WTC11 (cell line): Measurements from ENCODE around the gene ZSWIM3. TPM values are rescaled to one million over a fixed set of nuclear protein-coding genes. Genes with fewer than 3 reads are reported as not detected.

Experiments used
- ATAC-seq: fragments of 200-7000 bp; cut with Tn5 transposase; 2 replicates; pipeline ENCODE4 v1.10.0; 2021; ENCODE audit warnings: mild to moderate bottlenecking, moderate library complexity
- CTCF ChIA-PET: fragments of 300-600 bp; sonication (Branson Sonifier 250); formaldehyde crosslinking; loops from one replicate; lab custom pipeline; 2021; ENCODE audit warnings: antibody characterized with exemption; lab: Charles Lee
- POLR2A ChIA-PET: fragments of 350-600 bp; sonication (Branson Sonifier 250); formaldehyde crosslinking; loops from one replicate; lab custom pipeline; 2021; ENCODE audit warnings: antibody characterized with exemption; lab: Charles Lee
- DNase-seq: peaks from one replicate; pipeline ENCODE4 v3.0.0; 2021; ENCODE audit warnings: low spot score
- H3K27ac Mint-ChIP-seq: 2 replicates; pipeline ENCODE4 v1.8.0; 2021; ENCODE audit warnings: mixed read lengths
- H3K27me3 Mint-ChIP-seq: 2 replicates; pipeline ENCODE4 v1.8.0; 2021; ENCODE audit warnings: low read depth, mild to moderate bottlenecking, moderate library complexity, mixed read lengths
- H3K36me3 Mint-ChIP-seq: 2 replicates; pipeline ENCODE4 v1.8.0; 2021; ENCODE audit warnings: mixed read lengths
- H3K4me1 Mint-ChIP-seq: 2 replicates; pipeline ENCODE4 v1.8.0; 2022; ENCODE audit warnings: mixed read lengths
- H3K4me3 Mint-ChIP-seq: 2 replicates; pipeline ENCODE4 v1.8.0; 2021; ENCODE audit warnings: mild to moderate bottlenecking, moderate library complexity, mixed read lengths
- H3K9me3 Mint-ChIP-seq: 2 replicates; pipeline ENCODE4 v1.8.0; 2021; ENCODE audit warnings: mixed read lengths
- ESRRA ChIP-seq: sonication (generic); formaldehyde crosslinking; IDR thresholded peaks from 2 replicates; pipeline ENCODE4 v1.8.1; 2022; ENCODE audit warnings: mild to moderate bottlenecking, missing genetic modification reagents, borderline replicate concordance
- GTF2I ChIP-seq: fragments of 250-450 bp; sonication (Bioruptor Pico); conservative IDR thresholded peaks from 2 replicates; pipeline ENCODE4 v1.4.0; 2021; ENCODE audit warnings: mild to moderate bottlenecking
- JUN ChIP-seq: sonication (generic); formaldehyde crosslinking; IDR thresholded peaks from 2 replicates; pipeline ENCODE4 v1.8.0; 2023; ENCODE audit warnings: mild to moderate bottlenecking, missing genetic modification reagents
- MYBL2 ChIP-seq: sonication (generic); formaldehyde crosslinking; IDR thresholded peaks from 2 replicates; pipeline ENCODE4 v1.8.1; 2023; ENCODE audit warnings: mild to moderate bottlenecking, moderate library complexity, missing genetic modification reagents
- SMAD4 ChIP-seq: sonication (generic); formaldehyde crosslinking; IDR thresholded peaks from 2 replicates; pipeline ENCODE4 v1.8.0; 2022; ENCODE audit warnings: mild to moderate bottlenecking, missing genetic modification reagents
- ZNF263 ChIP-seq: sonication (generic); formaldehyde crosslinking; IDR thresholded peaks from 2 replicates; pipeline ENCODE4 v1.8.1; 2022; ENCODE audit warnings: low read depth, mild to moderate bottlenecking, moderate library complexity, missing genetic modification reagents
- total RNA-seq: library from RNA; stranded (reverse); gene quantifications from 3 replicates; pipeline ENCODE4 v1.2.3, GENCODE V29; 2021
- TF ChIP-seq, protein P1 (sequence below): sonication (generic); formaldehyde crosslinking; IDR thresholded peaks from 2 replicates; pipeline ENCODE4 v1.8.0; 2023; ENCODE audit warnings: missing genetic modification reagents, mild to moderate bottlenecking, borderline replicate concordance
- TF ChIP-seq, protein P2 (sequence below): sonication (generic); formaldehyde crosslinking; IDR thresholded peaks from 2 replicates; pipeline ENCODE4 v1.8.1; 2023; ENCODE audit warnings: mild to moderate bottlenecking, missing genetic modification reagents, moderate library complexity
- TF ChIP-seq, protein P3 (sequence below): fragments of 250-450 bp; sonication (Bioruptor Pico); IDR thresholded peaks from 2 replicates; pipeline ENCODE4 v1.9.0; 2021; ENCODE audit warnings: mild to moderate bottlenecking
- TF ChIP-seq, protein P4 (sequence below): fragments of 250-450 bp; sonication (Bioruptor Pico); IDR thresholded peaks from 2 replicates; pipeline ENCODE4 v1.9.0; 2021; ENCODE audit warnings: moderate library complexity, mild to moderate bottlenecking, inconsistent platforms, borderline replicate concordance
- TF ChIP-seq, protein P5 (sequence below): sonication (generic); formaldehyde crosslinking; IDR thresholded peaks from 2 replicates; pipeline ENCODE4 v1.8.0; 2022; ENCODE audit warnings: mild to moderate bottlenecking, missing genetic modification reagents
- TF ChIP-seq, protein P6 (sequence below): sonication (generic); formaldehyde crosslinking; IDR thresholded peaks from 2 replicates; pipeline ENCODE4 v1.8.1; 2023; ENCODE audit warnings: mild to moderate bottlenecking, missing genetic modification reagents
- TF ChIP-seq, protein P7 (sequence below): sonication (generic); formaldehyde crosslinking; IDR thresholded peaks from 2 replicates; pipeline ENCODE4 v1.8.0; 2022; ENCODE audit warnings: mild to moderate bottlenecking, missing genetic modification reagents

Gene ZSWIM3
- total RNA-seq, 1 experiment from 2014 or later, result 3.4 TPM

DNA sequence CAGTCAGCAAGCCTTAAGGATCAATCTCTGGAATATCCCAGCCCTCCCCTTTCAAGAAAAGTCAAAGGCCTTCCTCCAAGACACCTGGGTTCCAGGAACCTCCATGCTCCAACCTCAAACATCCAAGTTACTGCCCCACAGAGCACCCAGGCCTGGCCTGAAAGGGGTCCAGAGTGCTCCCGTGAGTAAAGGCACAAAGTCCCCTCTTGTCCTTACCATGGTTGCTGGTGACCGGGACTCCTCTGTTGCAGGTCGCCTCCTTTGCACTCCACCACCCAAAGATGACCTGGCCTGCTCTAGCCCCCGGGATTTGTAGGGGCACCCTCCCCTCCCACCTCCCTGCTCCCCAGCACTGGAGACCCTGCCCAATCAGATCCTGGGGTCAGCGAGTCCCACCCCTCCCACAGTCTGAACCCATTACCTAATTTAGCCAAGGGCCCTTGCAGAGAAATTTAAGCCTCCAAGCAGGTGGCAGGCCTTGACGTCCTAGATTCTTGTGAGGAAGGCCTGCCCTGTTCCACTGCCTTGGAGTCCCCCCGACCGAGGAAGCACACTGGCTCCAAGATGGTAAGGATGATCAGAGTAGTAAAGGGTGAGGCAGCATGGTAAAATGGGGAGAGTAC is 30.3 kb upstream of the ZSWIM3 start, which contains the start of gene TNNC2 (continued):
- TF ChIP-seq, protein P1, sequence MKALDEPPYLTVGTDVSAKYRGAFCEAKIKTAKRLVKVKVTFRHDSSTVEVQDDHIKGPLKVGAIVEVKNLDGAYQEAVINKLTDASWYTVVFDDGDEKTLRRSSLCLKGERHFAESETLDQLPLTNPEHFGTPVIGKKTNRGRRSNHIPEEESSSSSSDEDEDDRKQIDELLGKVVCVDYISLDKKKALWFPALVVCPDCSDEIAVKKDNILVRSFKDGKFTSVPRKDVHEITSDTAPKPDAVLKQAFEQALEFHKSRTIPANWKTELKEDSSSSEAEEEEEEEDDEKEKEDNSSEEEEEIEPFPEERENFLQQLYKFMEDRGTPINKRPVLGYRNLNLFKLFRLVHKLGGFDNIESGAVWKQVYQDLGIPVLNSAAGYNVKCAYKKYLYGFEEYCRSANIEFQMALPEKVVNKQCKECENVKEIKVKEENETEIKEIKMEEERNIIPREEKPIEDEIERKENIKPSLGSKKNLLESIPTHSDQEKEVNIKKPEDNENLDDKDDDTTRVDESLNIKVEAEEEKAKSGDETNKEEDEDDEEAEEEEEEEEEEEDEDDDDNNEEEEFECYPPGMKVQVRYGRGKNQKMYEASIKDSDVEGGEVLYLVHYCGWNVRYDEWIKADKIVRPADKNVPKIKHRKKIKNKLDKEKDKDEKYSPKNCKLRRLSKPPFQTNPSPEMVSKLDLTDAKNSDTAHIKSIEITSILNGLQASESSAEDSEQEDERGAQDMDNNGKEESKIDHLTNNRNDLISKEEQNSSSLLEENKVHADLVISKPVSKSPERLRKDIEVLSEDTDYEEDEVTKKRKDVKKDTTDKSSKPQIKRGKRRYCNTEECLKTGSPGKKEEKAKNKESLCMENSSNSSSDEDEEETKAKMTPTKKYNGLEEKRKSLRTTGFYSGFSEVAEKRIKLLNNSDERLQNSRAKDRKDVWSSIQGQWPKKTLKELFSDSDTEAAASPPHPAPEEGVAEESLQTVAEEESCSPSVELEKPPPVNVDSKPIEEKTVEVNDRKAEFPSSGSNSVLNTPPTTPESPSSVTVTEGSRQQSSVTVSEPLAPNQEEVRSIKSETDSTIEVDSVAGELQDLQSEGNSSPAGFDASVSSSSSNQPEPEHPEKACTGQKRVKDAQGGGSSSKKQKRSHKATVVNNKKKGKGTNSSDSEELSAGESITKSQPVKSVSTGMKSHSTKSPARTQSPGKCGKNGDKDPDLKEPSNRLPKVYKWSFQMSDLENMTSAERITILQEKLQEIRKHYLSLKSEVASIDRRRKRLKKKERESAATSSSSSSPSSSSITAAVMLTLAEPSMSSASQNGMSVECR (CRISPR knock-in tag), result no peak

DNA sequence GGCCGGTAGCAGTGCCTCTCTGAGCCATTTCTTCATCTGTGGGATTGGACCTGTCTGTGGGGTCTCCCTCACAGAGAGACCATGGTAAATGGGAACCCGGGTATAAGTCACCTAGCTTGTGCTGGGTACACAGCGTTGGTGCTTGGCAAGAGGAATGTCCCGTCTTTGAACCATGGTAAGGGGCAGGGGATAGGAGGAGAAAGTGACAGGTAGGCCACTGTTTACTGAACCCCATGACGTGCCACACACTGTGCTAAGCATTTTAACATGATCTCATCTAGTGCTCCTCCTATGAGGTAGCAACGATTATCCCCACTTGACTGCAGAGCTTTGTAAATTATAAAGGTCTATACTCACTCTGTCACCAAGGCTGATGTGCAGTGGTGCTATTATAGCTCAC is 29.7 kb upstream of the ZSWIM3 start:
- H3K27me3 Mint-ChIP-seq, result peaks cover 20% of the 10 kb centered on the region
- H3K36me3 Mint-ChIP-seq, result no peaks in the 10 kb centered on the region
- ChIA-PET POLR2A (no interaction called here), CTCF (no interaction called here)
- DNase-seq (no peak), ATAC-seq (no peak)
- TF ChIP-seq, protein P2, sequence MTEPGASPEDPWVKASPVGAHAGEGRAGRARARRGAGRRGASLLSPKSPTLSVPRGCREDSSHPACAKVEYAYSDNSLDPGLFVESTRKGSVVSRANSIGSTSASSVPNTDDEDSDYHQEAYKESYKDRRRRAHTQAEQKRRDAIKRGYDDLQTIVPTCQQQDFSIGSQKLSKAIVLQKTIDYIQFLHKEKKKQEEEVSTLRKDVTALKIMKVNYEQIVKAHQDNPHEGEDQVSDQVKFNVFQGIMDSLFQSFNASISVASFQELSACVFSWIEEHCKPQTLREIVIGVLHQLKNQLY (CRISPR knock-in tag), result no peak
- no peak for TF ChIP-seq JUN
- TF ChIP-seq, protein P3, sequence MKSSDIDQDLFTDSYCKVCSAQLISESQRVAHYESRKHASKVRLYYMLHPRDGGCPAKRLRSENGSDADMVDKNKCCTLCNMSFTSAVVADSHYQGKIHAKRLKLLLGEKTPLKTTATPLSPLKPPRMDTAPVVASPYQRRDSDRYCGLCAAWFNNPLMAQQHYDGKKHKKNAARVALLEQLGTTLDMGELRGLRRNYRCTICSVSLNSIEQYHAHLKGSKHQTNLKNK (CRISPR knock-in tag), result no peak
- no peak for TF ChIP-seq SMAD4
- no peak for TF ChIP-seq MYBL2 (CRISPR knock-in tag)
- TF ChIP-seq, protein P4, sequence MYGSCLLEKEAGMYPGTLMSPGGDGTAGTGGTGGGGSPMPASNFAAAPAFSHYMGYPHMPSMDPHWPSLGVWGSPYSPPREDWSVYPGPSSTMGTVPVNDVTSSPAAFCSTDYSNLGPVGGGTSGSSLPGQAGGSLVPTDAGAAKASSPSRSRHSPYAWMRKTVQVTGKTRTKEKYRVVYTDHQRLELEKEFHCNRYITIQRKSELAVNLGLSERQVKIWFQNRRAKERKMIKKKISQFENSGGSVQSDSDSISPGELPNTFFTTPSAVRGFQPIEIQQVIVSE (CRISPR knock-in tag), result no peak
- TF ChIP-seq ESRRA, result no peak
- TF ChIP-seq, protein P5, sequence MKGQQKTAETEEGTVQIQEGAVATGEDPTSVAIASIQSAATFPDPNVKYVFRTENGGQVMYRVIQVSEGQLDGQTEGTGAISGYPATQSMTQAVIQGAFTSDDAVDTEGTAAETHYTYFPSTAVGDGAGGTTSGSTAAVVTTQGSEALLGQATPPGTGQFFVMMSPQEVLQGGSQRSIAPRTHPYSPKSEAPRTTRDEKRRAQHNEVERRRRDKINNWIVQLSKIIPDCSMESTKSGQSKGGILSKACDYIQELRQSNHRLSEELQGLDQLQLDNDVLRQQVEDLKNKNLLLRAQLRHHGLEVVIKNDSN (CRISPR knock-in tag), result no peak
- TF ChIP-seq, protein P6, sequence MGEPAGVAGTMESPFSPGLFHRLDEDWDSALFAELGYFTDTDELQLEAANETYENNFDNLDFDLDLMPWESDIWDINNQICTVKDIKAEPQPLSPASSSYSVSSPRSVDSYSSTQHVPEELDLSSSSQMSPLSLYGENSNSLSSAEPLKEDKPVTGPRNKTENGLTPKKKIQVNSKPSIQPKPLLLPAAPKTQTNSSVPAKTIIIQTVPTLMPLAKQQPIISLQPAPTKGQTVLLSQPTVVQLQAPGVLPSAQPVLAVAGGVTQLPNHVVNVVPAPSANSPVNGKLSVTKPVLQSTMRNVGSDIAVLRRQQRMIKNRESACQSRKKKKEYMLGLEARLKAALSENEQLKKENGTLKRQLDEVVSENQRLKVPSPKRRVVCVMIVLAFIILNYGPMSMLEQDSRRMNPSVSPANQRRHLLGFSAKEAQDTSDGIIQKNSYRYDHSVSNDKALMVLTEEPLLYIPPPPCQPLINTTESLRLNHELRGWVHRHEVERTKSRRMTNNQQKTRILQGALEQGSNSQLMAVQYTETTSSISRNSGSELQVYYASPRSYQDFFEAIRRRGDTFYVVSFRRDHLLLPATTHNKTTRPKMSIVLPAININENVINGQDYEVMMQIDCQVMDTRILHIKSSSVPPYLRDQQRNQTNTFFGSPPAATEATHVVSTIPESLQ, result no peak
- TF ChIP-seq, protein P7, sequence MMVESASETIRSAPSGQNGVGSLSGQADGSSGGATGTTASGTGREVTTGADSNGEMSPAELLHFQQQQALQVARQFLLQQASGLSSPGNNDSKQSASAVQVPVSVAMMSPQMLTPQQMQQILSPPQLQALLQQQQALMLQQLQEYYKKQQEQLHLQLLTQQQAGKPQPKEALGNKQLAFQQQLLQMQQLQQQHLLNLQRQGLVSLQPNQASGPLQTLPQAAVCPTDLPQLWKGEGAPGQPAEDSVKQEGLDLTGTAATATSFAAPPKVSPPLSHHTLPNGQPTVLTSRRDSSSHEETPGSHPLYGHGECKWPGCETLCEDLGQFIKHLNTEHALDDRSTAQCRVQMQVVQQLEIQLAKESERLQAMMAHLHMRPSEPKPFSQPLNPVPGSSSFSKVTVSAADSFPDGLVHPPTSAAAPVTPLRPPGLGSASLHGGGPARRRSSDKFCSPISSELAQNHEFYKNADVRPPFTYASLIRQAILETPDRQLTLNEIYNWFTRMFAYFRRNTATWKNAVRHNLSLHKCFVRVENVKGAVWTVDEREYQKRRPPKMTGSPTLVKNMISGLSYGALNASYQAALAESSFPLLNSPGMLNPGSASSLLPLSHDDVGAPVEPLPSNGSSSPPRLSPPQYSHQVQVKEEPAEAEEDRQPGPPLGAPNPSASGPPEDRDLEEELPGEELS, result no peak
- no peak for TF ChIP-seq GTF2I (CRISPR knock-in tag)
- no peak for TF ChIP-seq ZNF263
- H3K27ac Mint-ChIP-seq, result no peak overlapping the region
- no peaks in the 10 kb centered on the region for H3K9me3 Mint-ChIP-seq
- H3K4me3 Mint-ChIP-seq, result no peak overlapping the region
- H3K4me1 Mint-ChIP-seq, result peaks cover 25% of the 10 kb centered on the region
